ENCODE data around the gene C17orf50. TPM values are rescaled to one million over a fixed set of nuclear protein-coding genes. Genes with fewer than 3 reads are reported as not detected.

The C17orf50 gene
- total RNA-seq, 3 donors from 2014 or later, result not detected

DNA sequence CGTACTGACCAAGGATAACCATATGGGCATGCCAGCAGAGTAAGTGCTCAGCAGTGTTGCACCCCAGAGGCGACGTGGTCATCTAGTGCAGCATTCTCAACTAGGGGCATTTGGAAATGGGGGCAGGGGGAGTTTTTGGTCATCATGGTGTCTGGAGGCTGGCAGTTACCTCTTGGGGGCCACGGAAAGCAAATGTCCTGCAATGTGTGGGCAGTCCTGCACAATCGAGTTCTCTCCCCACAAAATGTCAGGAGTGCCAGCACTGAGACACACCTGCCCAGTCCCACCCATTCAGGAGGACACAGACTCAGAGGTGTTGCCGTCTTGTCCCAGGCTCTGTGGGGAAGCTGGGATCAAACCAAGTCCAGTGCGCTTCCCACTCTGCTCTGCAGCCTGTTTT lies 26.3 kb upstream of the C17orf50 start:
- Histone ChIP-seq H3K4me1 (ENCODE audit: low read depth) (peaks cover 8% of the 10 kb centered on the region), H3K9me3 (no peaks in the 10 kb centered on the region), H3K4me3 (no peak overlapping the region), H3K36me3 (ENCODE audit: low read depth) (no peaks in the 10 kb centered on the region)
- ATAC-seq (no peak), DNase-seq (no peak)
- TF ChIP-seq, protein P1, sequence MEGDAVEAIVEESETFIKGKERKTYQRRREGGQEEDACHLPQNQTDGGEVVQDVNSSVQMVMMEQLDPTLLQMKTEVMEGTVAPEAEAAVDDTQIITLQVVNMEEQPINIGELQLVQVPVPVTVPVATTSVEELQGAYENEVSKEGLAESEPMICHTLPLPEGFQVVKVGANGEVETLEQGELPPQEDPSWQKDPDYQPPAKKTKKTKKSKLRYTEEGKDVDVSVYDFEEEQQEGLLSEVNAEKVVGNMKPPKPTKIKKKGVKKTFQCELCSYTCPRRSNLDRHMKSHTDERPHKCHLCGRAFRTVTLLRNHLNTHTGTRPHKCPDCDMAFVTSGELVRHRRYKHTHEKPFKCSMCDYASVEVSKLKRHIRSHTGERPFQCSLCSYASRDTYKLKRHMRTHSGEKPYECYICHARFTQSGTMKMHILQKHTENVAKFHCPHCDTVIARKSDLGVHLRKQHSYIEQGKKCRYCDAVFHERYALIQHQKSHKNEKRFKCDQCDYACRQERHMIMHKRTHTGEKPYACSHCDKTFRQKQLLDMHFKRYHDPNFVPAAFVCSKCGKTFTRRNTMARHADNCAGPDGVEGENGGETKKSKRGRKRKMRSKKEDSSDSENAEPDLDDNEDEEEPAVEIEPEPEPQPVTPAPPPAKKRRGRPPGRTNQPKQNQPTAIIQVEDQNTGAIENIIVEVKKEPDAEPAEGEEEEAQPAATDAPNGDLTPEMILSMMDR (IDR thresholded peaks at IDR 0.05), result no peak
- intact Hi-C loops (cut with DNase I, micrococcal nuclease), result no loop called here

GRCh38 chr17:35735036-35735805 lies 25.5 kb upstream of the C17orf50 start:
- intact Hi-C loops (cut with DNase I, micrococcal nuclease), result no loop called here
- peaks cover 8% of the 10 kb centered on the region for H3K4me1 ChIP-seq (ENCODE audit: low read depth)
- no peak overlapping the region for H3K4me3 ChIP-seq
- TF ChIP-seq, protein P1 (IDR thresholded peaks at IDR 0.05), result no peak
- no peaks in the 10 kb centered on the region for H3K9me3 ChIP-seq
- DNase-seq (no peak), ATAC-seq (no peak)
- H3K36me3 ChIP-seq (ENCODE audit: low read depth), result no peaks in the 10 kb centered on the region

GRCh38 chr17:35736236-35736635 lies 24.5 kb upstream of the C17orf50 start:
- no peak overlapping the region for H3K4me3 ChIP-seq
- intact Hi-C loops (cut with DNase I, micrococcal nuclease), result no loop called here
- H3K36me3 ChIP-seq (ENCODE audit: low read depth), result no peaks in the 10 kb centered on the region
- H3K9me3 ChIP-seq, result no peaks in the 10 kb centered on the region
- no peak for DNase-seq
- peaks cover 4% of the 10 kb centered on the region for H3K4me1 ChIP-seq (ENCODE audit: low read depth)
- TF ChIP-seq, protein P1 (IDR thresholded peaks at IDR 0.05), result no peak
- no peak for ATAC-seq

DNA sequence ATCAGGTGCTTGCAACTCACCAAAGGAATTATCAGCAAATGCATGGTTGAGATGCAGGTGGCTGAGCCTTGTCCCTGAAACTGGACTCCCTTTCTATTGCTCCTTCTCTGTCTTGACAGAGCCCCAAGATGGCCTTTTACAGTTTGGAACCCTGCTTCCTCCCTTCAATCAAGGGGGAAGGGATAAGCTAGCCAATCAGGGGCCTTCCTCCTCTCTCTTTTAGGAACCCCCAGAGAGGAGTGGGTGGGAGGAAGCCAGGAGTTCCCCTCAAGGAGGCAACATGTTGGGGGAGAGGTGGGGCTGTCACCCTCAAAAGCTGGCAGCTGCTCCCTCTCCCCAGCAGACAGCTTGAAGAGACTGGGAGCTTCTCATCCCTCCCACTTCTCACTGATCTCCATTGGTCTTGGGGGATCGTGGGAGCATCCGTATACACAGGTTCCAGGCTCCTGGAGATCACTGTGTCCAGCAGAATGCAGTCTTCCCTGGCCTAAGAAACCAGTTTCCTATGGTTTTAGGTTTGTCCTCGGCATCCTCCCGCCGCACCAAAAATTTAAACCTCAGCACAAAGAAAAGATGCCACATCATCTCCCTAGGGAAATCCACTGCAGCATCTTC lies 22.1 kb upstream of the C17orf50 start:
- Histone ChIP-seq H3K4me1 (ENCODE audit: low read depth) (peaks cover 3% of the 10 kb centered on the region), H3K36me3 (ENCODE audit: low read depth) (no peaks in the 10 kb centered on the region), H3K9me3 (no peaks in the 10 kb centered on the region), H3K4me3 (no peak overlapping the region)
- no peak for DNase-seq
- intact Hi-C loops (cut with DNase I, micrococcal nuclease), result no loop called here
- no peak for ATAC-seq
- TF ChIP-seq, protein P1 (IDR thresholded peaks at IDR 0.05), result no peak

- DNase-seq, result no peak
- Histone ChIP-seq H3K9me3 (no peaks in the 10 kb centered on the region), H3K36me3 (ENCODE audit: low read depth) (no peaks in the 10 kb centered on the region), H3K4me1 (ENCODE audit: low read depth) (peaks cover 3% of the 10 kb centered on the region), H3K4me3 (no peak overlapping the region)
- no peak for ATAC-seq
- TF ChIP-seq, protein P1 (IDR thresholded peaks at IDR 0.05), result no peak
- intact Hi-C loops (cut with DNase I, micrococcal nuclease), result loop anchor here in 1 of 2 donors (10.0 kb wide), 1 partner anchor 135 kb away; no protein-coding TSS in a partner anchor
These were observed 20.5 kb upstream of the C17orf50 start for GRCh38 chr17:35740216-35740615.
